GM12878 (cell line): ENCODE measurements around the gene LHFPL3. TPM values are rescaled to one million over a fixed set of nuclear protein-coding genes. Genes with fewer than 3 reads are reported as not detected.

ENCODE experiments used
- ATAC-seq: fragments of 200-7000 bp; cut with Tn5 transposase; 3 replicates; pipeline ENCODE4 v1.9.1; 2020; ENCODE audit warnings: mild to moderate bottlenecking, moderate library complexity
- BruUV-seq: library from RNA; stranded (reverse); fragments of 400-500 nt; replicated peaks from 2 replicates; lab custom pipeline; 2021; lab: Mats Ljungman, UMichigan
- CTCF ChIA-PET: fragments of 300-600 bp; sonication (Branson Sonifier 250); formaldehyde crosslinking; extraction: SDS; loops from one replicate; lab custom pipeline; 2021; ENCODE audit warnings: inconsistent platforms; lab: Yijun Ruan, JAX
- POLR2A ChIA-PET: fragments of 350-600 bp; formaldehyde crosslinking; extraction: SDS; loops from one replicate; lab custom pipeline; 2021; ENCODE audit warnings: inconsistent platforms; lab: Charles Lee
- RAD21 ChIA-PET: fragments of 300-600 bp; sonication (Branson Sonifier 250); formaldehyde crosslinking; loops from one replicate; lab custom pipeline; 2023; ENCODE audit warnings: antibody characterized with exemption; ENCODE audit not compliant: unreplicated experiment; lab: Charles Lee
- SMC1A ChIA-PET: fragments of 300-600 bp; sonication (Branson Sonifier 250); formaldehyde crosslinking; loops from one replicate; lab custom pipeline; 2023; ENCODE audit not compliant: unreplicated experiment, uncharacterized antibody; lab: Charles Lee
- DNase-seq: peaks from one replicate; pipeline ENCODE4 v3.0.0-alpha.2; 2011; ENCODE audit warnings: low read depth, low spot score
- FAIRE-seq: peaks from 3 replicates; lab custom pipeline; 2011; peaks lifted over from hg19 to GRCh38; lab: Jason Lieb, UNC
- H2AFZ ChIP-seq: 2 replicates; pipeline ENCODE4 v1.6.0; 2011; ENCODE audit warnings: low read depth, low read length, control low read depth; ENCODE audit not compliant: control insufficient read depth
- H3K27ac ChIP-seq: 2 replicates; pipeline ENCODE4 v1.5.1; 2011; ENCODE audit warnings: control low read depth; ENCODE audit not compliant: control insufficient read depth, insufficient read depth
- H3K27me3 ChIP-seq, 2 experiments: replicated peaks in 1 of 2; 2 replicates each; pipeline versions ENCODE4 v1.6.0 to v1.6.1; 2011; ENCODE audit warnings: low read length in 1 of 2; ENCODE audit not compliant: control insufficient read depth in 2 of 2, insufficient read depth in 2 of 2
- H3K36me3 ChIP-seq, 2 experiments: 2 replicates each; pipeline ENCODE4 v1.5.1; 2011; ENCODE audit warnings: low read length in 1 of 2; ENCODE audit not compliant: control insufficient read depth in 2 of 2, insufficient read depth in 2 of 2
- H3K4me1 ChIP-seq: 2 replicates; pipeline ENCODE4 v1.6.1; 2011; ENCODE audit warnings: mild to moderate bottlenecking, low read length, moderate library complexity, mixed read lengths; ENCODE audit not compliant: control insufficient read depth, insufficient read depth
- H3K4me2 ChIP-seq: 2 replicates; pipeline ENCODE4 v1.6.0; 2011; ENCODE audit warnings: control low read depth; ENCODE audit not compliant: control insufficient read depth, insufficient read depth
- H3K4me3 ChIP-seq: fragments of 200-600 bp; sonication (generic); 2 replicates; pipeline ENCODE4 v1.5.1; 2016
- H3K79me2 ChIP-seq: 2 replicates; pipeline ENCODE4 v1.6.0; 2011; ENCODE audit warnings: low read length; ENCODE audit not compliant: control insufficient read depth, insufficient read depth
- H3K9ac ChIP-seq: 2 replicates; pipeline ENCODE4 v1.8.0; 2011; ENCODE audit warnings: low read length, control low read depth, mixed read lengths; ENCODE audit not compliant: control insufficient read depth, insufficient read depth
- H3K9me3 ChIP-seq: replicated peaks from 3 replicates; pipeline ENCODE4 v1.5.1; 2011; ENCODE audit warnings: mild to moderate bottlenecking, low read length; ENCODE audit not compliant: control insufficient read depth, insufficient read depth
- H4K20me1 ChIP-seq: 2 replicates; pipeline ENCODE4 v1.6.0; 2011; ENCODE audit not compliant: control insufficient read depth, insufficient read depth
- ASH2L ChIP-seq: fragments of 300-600, 200-600 bp; sonication (generic); IDR thresholded peaks from 2 replicates; pipeline ENCODE4 v1.6.1; 2017; ENCODE audit warnings: low read depth, mild to moderate bottlenecking, borderline replicate concordance
- CEBPZ ChIP-seq: fragments of 150-350 bp; IDR thresholded peaks from 2 replicates; pipeline ENCODE4 v1.6.1; 2016; ENCODE audit warnings: low read depth, low read length
- CHD2 ChIP-seq: IDR thresholded peaks from 2 replicates; pipeline ENCODE4 v1.6.1; 2011; ENCODE audit warnings: low read depth, low read length, improper control_type of control experiment, borderline replicate concordance
- KAT2A ChIP-seq: conservative IDR thresholded peaks from 2 replicates; pipeline ENCODE4 v1.6.1; 2011; ENCODE audit warnings: low read depth, low read length; ENCODE audit not compliant: control insufficient read depth
- MEF2A ChIP-seq: IDR thresholded peaks from 2 replicates; pipeline ENCODE4 v1.6.1; 2011; ENCODE audit warnings: low read depth, mild to moderate bottlenecking, low read length, moderate library complexity; ENCODE audit not compliant: insufficient read depth
- POLR2AphosphoS2 ChIP-seq: IDR thresholded peaks from 2 replicates; pipeline ENCODE4 v1.6.1; 2011; ENCODE audit warnings: low read depth, mild to moderate bottlenecking, low read length, improper control_type of control experiment, moderate library complexity
- PRDM15 ChIP-seq: fragments of 450-650 bp; formaldehyde crosslinking; IDR thresholded peaks from 2 replicates; pipeline ENCODE4 v1.4.0; 2020; ENCODE audit warnings: mild to moderate bottlenecking, moderate library complexity
- SREBF2 ChIP-seq: IDR thresholded peaks from 2 replicates; pipeline ENCODE4 v1.6.1; 2012; ENCODE audit warnings: mild to moderate bottlenecking, low read length
- SUPT20H ChIP-seq: IDR thresholded peaks from 2 replicates; pipeline ENCODE4 v1.6.1; 2011; ENCODE audit warnings: low read depth, mild to moderate bottlenecking, low read length, moderate library complexity, borderline replicate concordance; ENCODE audit not compliant: control insufficient read depth
- YBX1 ChIP-seq: fragments of 450-650 bp; IDR thresholded peaks from 2 replicates; pipeline ENCODE4 v1.6.1; 2016; ENCODE audit warnings: antibody characterized with exemption
- WGBS: methylation state at CpG from one replicate; pipeline ENCODE4 v1.1.6; 2016; ENCODE audit warnings: low lambda C conversion rate; ENCODE audit not compliant: insufficient replicate concordance, insufficient coverage; ENCODE audit errors: missing lambda C conversion rate; 5-methylcytosine and 5-hydroxymethylcytosine counted together
- in situ Hi-C: fragments of 300-500 bp; cut with MboI; formaldehyde crosslinking; loops from 9 replicates; pipeline ENCODE4 v1.14.3; 2018; ENCODE audit warnings: mixed read lengths
- intact Hi-C: fragments of 100-400 bp; cut with micrococcal nuclease; formaldehyde crosslinking; loops from one replicate; pipeline ENCODE4 v1.14.2; 2022; ENCODE audit not compliant: unreplicated experiment
- polyA plus RNA-seq, 11 experiments: library from polyadenylated mRNA; depleted of rRNA in 4 of 11; unstranded in 6 of 11; stranded (reverse) in 5 of 11; fragments of >200 nt; fragmentation: Nextera tagmentation in 4 of 11; fragmentation: Illumina TruSeq in 1 of 11; extraction: Ambion mirVana in 4 of 11; extraction: Trizol in 1 of 11; gene quantifications; 1 replicate in 1 of 11; 2 replicates in 10 of 11; pipeline versions ENCODE4 v1.2.1 to v1.2.3, GENCODE V29; 2011 to 2016; ENCODE audit warnings: inconsistent platforms in 2 of 11, missing spikeins in 2 of 11, low read depth in 1 of 11
- total RNA-seq, 4 experiments: library from RNA; depleted of rRNA in 3 of 4; stranded (reverse); fragments of >200 nt in 3 of 4; fragmentation: Illumina TruSeq in 1 of 4; extraction: Trizol in 1 of 4; gene quantifications; 2 replicates each; pipeline versions ENCODE4 v1.2.1 to v1.2.3, GENCODE V29; 2013 to 2021
- TF ChIP-seq, protein P1 (sequence below): IDR thresholded peaks from 2 replicates; pipeline ENCODE4 v1.6.1; 2012; ENCODE audit warnings: improper control_type of control experiment, low read depth, low read length; ENCODE audit not compliant: insufficient replicate concordance

Gene LHFPL3
- total and polyA plus RNA-seq, 10 of the 15 experiments (the other 5 are each of a cell fraction or from before 2014, with no cell fraction given) = 0.09 TPM; not detected in 9

GRCh38 chr7:104296900-104297299, 31.5 kb upstream of the LHFPL3 start (continued):
- TF ChIP-seq, protein P1, sequence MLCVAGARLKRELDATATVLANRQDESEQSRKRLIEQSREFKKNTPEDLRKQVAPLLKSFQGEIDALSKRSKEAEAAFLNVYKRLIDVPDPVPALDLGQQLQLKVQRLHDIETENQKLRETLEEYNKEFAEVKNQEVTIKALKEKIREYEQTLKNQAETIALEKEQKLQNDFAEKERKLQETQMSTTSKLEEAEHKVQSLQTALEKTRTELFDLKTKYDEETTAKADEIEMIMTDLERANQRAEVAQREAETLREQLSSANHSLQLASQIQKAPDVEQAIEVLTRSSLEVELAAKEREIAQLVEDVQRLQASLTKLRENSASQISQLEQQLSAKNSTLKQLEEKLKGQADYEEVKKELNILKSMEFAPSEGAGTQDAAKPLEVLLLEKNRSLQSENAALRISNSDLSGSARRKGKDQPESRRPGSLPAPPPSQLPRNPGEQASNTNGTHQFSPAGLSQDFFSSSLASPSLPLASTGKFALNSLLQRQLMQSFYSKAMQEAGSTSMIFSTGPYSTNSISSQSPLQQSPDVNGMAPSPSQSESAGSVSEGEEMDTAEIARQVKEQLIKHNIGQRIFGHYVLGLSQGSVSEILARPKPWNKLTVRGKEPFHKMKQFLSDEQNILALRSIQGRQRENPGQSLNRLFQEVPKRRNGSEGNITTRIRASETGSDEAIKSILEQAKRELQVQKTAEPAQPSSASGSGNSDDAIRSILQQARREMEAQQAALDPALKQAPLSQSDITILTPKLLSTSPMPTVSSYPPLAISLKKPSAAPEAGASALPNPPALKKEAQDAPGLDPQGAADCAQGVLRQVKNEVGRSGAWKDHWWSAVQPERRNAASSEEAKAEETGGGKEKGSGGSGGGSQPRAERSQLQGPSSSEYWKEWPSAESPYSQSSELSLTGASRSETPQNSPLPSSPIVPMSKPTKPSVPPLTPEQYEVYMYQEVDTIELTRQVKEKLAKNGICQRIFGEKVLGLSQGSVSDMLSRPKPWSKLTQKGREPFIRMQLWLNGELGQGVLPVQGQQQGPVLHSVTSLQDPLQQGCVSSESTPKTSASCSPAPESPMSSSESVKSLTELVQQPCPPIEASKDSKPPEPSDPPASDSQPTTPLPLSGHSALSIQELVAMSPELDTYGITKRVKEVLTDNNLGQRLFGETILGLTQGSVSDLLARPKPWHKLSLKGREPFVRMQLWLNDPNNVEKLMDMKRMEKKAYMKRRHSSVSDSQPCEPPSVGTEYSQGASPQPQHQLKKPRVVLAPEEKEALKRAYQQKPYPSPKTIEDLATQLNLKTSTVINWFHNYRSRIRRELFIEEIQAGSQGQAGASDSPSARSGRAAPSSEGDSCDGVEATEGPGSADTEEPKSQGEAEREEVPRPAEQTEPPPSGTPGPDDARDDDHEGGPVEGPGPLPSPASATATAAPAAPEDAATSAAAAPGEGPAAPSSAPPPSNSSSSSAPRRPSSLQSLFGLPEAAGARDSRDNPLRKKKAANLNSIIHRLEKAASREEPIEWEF = no peak

GRCh38 chr7:104299323-104299722, 29.1 kb upstream of the LHFPL3 start:
- DNase-seq (no peak), FAIRE-seq (no peak), ATAC-seq (no peak)
- intact Hi-C loops (no loop called here), in situ Hi-C loops (no loop called here)
- H3K27ac ChIP-seq = no peak overlapping the region
- H3K4me2 ChIP-seq = no peak overlapping the region
- no peak overlapping the region for H2AFZ ChIP-seq
- WGBS = 34% methylated on average over 3 of the region's 3 CpGs
- ChIA-PET RAD21 (no interaction called here), POLR2A (no interaction called here), SMC1A (no interaction called here), CTCF (no interaction called here)
- no TSS peak for BruUV-seq
- H4K20me1 ChIP-seq = no peaks in the 10 kb centered on the region
- no peak overlapping the region for H3K4me3 ChIP-seq
- H3K36me3 ChIP-seq = no peaks in the 10 kb centered on the region
- no peaks in the 10 kb centered on the region for H3K4me1 ChIP-seq
- no peak overlapping the region for H3K9ac ChIP-seq
- H3K9me3 ChIP-seq = no peaks in the 10 kb centered on the region
- H3K79me2 ChIP-seq = no peaks in the 10 kb centered on the region
- H3K27me3 ChIP-seq = no peaks in the 10 kb centered on the region
- TF ChIP-seq CHD2 (no peak), KAT2A (no peak), POLR2AphosphoS2 (no peak), SUPT20H (no peak), ASH2L (no peak), CEBPZ (no peak), PRDM15 (CRISPR knock-in tag) (no peak), YBX1 (no peak), SREBF2 (no peak), MEF2A (no peak)
